Smooth muscle cell (in vitro differentiated cells): ENCODE results near the gene KXD1. TPM values are rescaled to one million over a fixed set of nuclear protein-coding genes. Genes with fewer than 3 reads are reported as not detected.

Source experiments
- DNase-seq: peaks from one replicate; lab custom pipeline; 2025; ENCODE audit not compliant: unreplicated experiment; lab: John Stamatoyannopoulos, UW
- H2AFZ ChIP-seq: fragments of 200-600 bp; sonication (generic); 2 replicates; pipeline ENCODE4 v1.6.0; 2016; ENCODE audit warnings: antibody characterized with exemption, low read depth, mild to moderate bottlenecking
- H3F3A ChIP-seq: fragments of 200-600 bp; sonication (generic); 2 replicates; pipeline ENCODE4 v1.6.0; 2017; ENCODE audit warnings: antibody characterized with exemption, low read depth
- H3K27ac ChIP-seq: fragments of 200-600 bp; sonication (generic); 2 replicates; pipeline ENCODE4 v1.5.1; 2016; ENCODE audit warnings: low read depth, mild to moderate bottlenecking
- H3K27me3 ChIP-seq: fragments of 200-600 bp; sonication (generic); 2 replicates; pipeline ENCODE4 v1.6.1; 2016; ENCODE audit warnings: low read depth, mild to moderate bottlenecking
- H3K36me3 ChIP-seq: fragments of 200-600 bp; sonication (generic); 2 replicates; pipeline ENCODE4 v1.5.1; 2016; ENCODE audit warnings: low read depth
- H3K4me1 ChIP-seq: fragments of 200-600 bp; sonication (generic); 2 replicates; pipeline ENCODE4 v1.5.1; 2016; ENCODE audit warnings: low read depth
- H3K4me2 ChIP-seq: fragments of 200-600 bp; sonication (generic); 2 replicates; pipeline ENCODE4 v1.6.0; 2016; ENCODE audit warnings: mild to moderate bottlenecking
- H3K4me3 ChIP-seq: fragments of 200-600 bp; sonication (generic); 2 replicates; pipeline ENCODE4 v1.5.1; 2016; ENCODE audit warnings: mild to moderate bottlenecking
- H3K79me2 ChIP-seq: fragments of 200-600 bp; sonication (generic); 2 replicates; pipeline ENCODE4 v1.6.0; 2016; ENCODE audit warnings: low read depth, mild to moderate bottlenecking
- H3K9ac ChIP-seq: fragments of 200-600 bp; sonication (generic); 2 replicates; pipeline ENCODE4 v1.6.0; 2016; ENCODE audit warnings: low read depth
- H3K9me3 ChIP-seq: fragments of 200-600 bp; sonication (generic); replicated peaks from 2 replicates; pipeline ENCODE4 v1.5.1; 2016; ENCODE audit warnings: low read depth
- H4K20me1 ChIP-seq: fragments of 200-600 bp; sonication (generic); 2 replicates; pipeline ENCODE4 v1.6.0; 2016; ENCODE audit warnings: low read depth
- WGBS: methylation state at CpG from one replicate; pipeline ENCODE4 v1.1.7; 2016; ENCODE audit warnings: low lambda C conversion rate; 5-methylcytosine and 5-hydroxymethylcytosine counted together
- polyA plus RNA-seq: library from polyadenylated mRNA; unstranded; fragments of >200 nt; fragmentation: Nextera tagmentation; extraction: Ambion mirVana; gene quantifications from 2 replicates; pipeline ENCODE4 v1.2.1, GENCODE V29; 2016
- total RNA-seq: library from RNA; depleted of rRNA; stranded (reverse); fragments of >200 nt; gene quantifications from 2 replicates; pipeline ENCODE4 v1.2.3, GENCODE V29; 2014
- TF ChIP-seq, protein P1 (sequence below): fragments of 200-600 bp; sonication (generic); IDR thresholded peaks from 2 replicates; pipeline ENCODE4 v1.5.1; 2017; ENCODE audit warnings: borderline replicate concordance, mild to moderate bottlenecking, antibody characterized with exemption; ENCODE audit not compliant: insufficient read depth, poor library complexity, severe bottlenecking

The KXD1 gene
- total and polyA plus RNA-seq, 2 experiments from 2014 or later, result 75.4 to 134 TPM

DNA sequence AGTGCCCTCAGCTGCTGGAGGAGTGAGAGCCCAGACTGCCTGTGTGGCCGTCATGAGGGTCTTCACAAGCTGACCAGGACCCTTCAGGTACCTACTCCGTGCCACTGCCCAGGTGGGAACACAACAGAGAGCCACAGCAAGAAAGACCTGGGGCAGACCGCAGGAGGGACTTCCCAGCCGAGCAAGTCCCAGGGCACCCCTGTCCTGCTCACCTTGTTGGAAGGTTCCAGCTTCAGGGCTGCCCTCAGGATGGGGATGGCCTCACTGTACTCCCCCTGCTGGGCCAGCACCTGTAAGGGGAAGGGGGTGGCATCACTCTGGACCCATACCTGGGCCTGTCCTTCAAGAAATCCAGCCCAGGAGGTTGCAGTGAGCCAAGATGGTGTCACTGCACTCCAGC, 24.6 kb upstream of the KXD1 start:
- WGBS, result 100% methylated on average over 4 of the region's 4 CpGs

DNA sequence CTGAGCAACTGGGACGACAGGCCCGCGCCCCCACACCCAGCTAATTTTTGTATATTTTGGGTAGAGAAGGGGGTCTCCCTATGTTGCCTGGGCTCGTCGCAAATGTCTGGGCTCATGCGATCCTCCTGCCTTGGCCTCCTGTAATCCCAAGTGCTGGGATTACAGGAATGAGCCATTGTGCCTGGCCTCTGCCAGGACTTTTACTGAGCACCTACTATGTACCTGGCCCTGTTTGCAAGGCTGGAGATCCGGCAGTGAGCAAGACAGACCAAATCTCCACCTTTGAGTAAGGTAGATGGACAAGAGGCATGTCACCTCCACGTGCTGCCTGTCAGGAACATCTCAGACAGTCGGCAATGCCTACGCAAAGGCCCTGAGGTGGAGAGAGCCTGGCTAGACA, 21.2 kb upstream of the KXD1 start:
- no peaks in the 10 kb centered on the region for H4K20me1 ChIP-seq
- TF ChIP-seq, protein P1, sequence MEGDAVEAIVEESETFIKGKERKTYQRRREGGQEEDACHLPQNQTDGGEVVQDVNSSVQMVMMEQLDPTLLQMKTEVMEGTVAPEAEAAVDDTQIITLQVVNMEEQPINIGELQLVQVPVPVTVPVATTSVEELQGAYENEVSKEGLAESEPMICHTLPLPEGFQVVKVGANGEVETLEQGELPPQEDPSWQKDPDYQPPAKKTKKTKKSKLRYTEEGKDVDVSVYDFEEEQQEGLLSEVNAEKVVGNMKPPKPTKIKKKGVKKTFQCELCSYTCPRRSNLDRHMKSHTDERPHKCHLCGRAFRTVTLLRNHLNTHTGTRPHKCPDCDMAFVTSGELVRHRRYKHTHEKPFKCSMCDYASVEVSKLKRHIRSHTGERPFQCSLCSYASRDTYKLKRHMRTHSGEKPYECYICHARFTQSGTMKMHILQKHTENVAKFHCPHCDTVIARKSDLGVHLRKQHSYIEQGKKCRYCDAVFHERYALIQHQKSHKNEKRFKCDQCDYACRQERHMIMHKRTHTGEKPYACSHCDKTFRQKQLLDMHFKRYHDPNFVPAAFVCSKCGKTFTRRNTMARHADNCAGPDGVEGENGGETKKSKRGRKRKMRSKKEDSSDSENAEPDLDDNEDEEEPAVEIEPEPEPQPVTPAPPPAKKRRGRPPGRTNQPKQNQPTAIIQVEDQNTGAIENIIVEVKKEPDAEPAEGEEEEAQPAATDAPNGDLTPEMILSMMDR, result no peak
- H3K4me2 ChIP-seq, result no peak overlapping the region
- no peak overlapping the region for H3K9ac ChIP-seq
- peaks cover 6% of the 10 kb centered on the region for H3K79me2 ChIP-seq
- DNase-seq, result no peak
- H3K4me3 ChIP-seq, result no peak overlapping the region
- no peaks in the 10 kb centered on the region for H3K9me3 ChIP-seq
- H3F3A ChIP-seq, result no peaks in the 10 kb centered on the region
- H3K27ac ChIP-seq, result no peak overlapping the region
- no peak overlapping the region for H2AFZ ChIP-seq
- no peaks in the 10 kb centered on the region for H3K36me3 ChIP-seq
- H3K4me1 ChIP-seq, result no peaks in the 10 kb centered on the region
- 98% methylated on average over 10 of the region's 10 CpGs for WGBS
- no peaks in the 10 kb centered on the region for H3K27me3 ChIP-seq

More for the DNA sequence above, 24.6 kb upstream of the KXD1 start:
- no peaks in the 10 kb centered on the region for H3K27me3 ChIP-seq
- TF ChIP-seq, protein P1, result no peak
- H4K20me1 ChIP-seq, result no peaks in the 10 kb centered on the region
- no peaks in the 10 kb centered on the region for H3K79me2 ChIP-seq
- no peaks in the 10 kb centered on the region for H3F3A ChIP-seq
- no peaks in the 10 kb centered on the region for H3K4me1 ChIP-seq
- H3K4me3 ChIP-seq, result no peak overlapping the region
- no peak overlapping the region for H3K9ac ChIP-seq
- H3K9me3 ChIP-seq, result no peaks in the 10 kb centered on the region
- H2AFZ ChIP-seq, result no peak overlapping the region
- DNase-seq, result no peak
- no peaks in the 10 kb centered on the region for H3K36me3 ChIP-seq
- no peak overlapping the region for H3K27ac ChIP-seq
- no peak overlapping the region for H3K4me2 ChIP-seq

DNA sequence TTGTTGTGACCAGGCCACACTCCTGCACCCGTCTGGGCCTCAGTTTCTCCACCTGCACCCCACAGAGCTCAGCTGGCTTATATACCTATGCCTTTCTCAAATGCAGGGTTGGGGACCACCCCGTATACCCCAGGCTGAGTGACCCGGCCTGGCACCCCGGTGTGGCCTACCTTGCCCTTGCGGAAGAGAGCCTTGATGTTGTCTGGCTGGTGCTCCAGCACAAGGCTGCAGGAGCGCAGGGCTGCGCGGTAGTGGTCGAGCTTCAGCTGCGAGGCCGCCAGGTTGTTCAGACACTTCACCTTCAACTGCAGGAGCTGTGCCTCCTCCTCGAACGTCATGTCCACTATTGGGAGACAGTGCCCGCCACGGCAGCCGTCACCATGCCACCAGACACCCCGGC, 20.2 kb upstream of the KXD1 start:
- H3K79me2 ChIP-seq, result peaks cover 13% of the 10 kb centered on the region
- no peak overlapping the region for H3K9ac ChIP-seq
- no peak overlapping the region for H3K27ac ChIP-seq
- no peak overlapping the region for H3K4me3 ChIP-seq
- no peak for DNase-seq
- H3K9me3 ChIP-seq, result no peaks in the 10 kb centered on the region
- H2AFZ ChIP-seq, result no peak overlapping the region
- no peaks in the 10 kb centered on the region for H3K27me3 ChIP-seq
- no peaks in the 10 kb centered on the region for H3F3A ChIP-seq
- no peaks in the 10 kb centered on the region for H3K36me3 ChIP-seq
- H3K4me1 ChIP-seq, result peaks cover 1% of the 10 kb centered on the region
- over 99% methylated on average over 17 of the region's 17 CpGs for WGBS
- TF ChIP-seq, protein P1, result no peak
- H3K4me2 ChIP-seq, result no peak overlapping the region
- no peaks in the 10 kb centered on the region for H4K20me1 ChIP-seq

DNA sequence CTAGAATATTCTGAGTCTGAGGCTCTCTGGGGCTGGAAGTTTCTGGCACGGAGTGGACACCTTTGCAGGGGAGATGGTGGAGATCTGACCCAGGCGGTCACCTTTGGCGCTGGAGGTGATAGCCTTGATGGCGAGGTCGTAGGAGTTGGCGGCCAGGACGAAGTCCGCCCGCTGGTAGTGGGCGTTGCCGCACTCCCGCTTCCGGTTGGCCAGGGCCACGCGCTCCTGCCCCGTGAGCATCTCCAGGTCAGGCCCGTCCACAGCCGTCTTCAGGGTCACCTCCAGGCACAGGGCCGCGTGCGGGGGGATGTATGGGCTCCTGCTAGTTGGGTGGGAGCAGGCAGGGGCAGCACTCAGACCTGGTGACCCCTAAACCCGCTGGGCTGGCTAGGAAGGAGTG, 19.6 kb upstream of the KXD1 start:
- 97% methylated on average over 21 of the region's 22 CpGs for WGBS
- Histone ChIP-seq H3K36me3 (no peaks in the 10 kb centered on the region), H3K9ac (no peak overlapping the region), H4K20me1 (no peaks in the 10 kb centered on the region), H3K9me3 (no peaks in the 10 kb centered on the region), H3K4me3 (no peak overlapping the region), H3K4me2 (no peak overlapping the region), H3K27me3 (no peaks in the 10 kb centered on the region), H3K79me2 (peaks cover 16% of the 10 kb centered on the region), H2AFZ (no peak overlapping the region), H3K4me1 (peaks cover 3% of the 10 kb centered on the region), H3F3A (no peaks in the 10 kb centered on the region), H3K27ac (no peak overlapping the region)
- DNase-seq, result no peak
- TF ChIP-seq, protein P1, result no peak
